H1 (cell line): ENCODE measurements around the gene CCDC136. TPM values are rescaled to one million over a fixed set of nuclear protein-coding genes. Genes with fewer than 3 reads are reported as not detected.

ENCODE experiments used
- FOSL1 ChIP-seq: IDR thresholded peaks from 2 replicates; pipeline ENCODE4 v1.6.1; 2011; ENCODE audit warnings: mild to moderate bottlenecking, low read depth, low read length, moderate library complexity; ENCODE audit not compliant: insufficient read depth
- PHF8 ChIP-seq: fragments of 200-600 bp; sonication (generic); conservative IDR thresholded peaks from 2 replicates; pipeline ENCODE4 v1.7.1; 2012; ENCODE audit warnings: low read depth, mild to moderate bottlenecking, inconsistent platforms, low read length, moderate library complexity
- SRF ChIP-seq: IDR thresholded peaks from 2 replicates; pipeline ENCODE4 v1.6.1; 2011; ENCODE audit warnings: mild to moderate bottlenecking, low read depth, low read length, moderate library complexity
- polyA plus RNA-seq, 7 experiments: library from polyadenylated mRNA; depleted of rRNA in 3 of 7; stranded (reverse) in 5 of 7; unstranded in 2 of 7; fragments of >200 nt in 5 of 7; fragments of 200-250 nt in 2 of 7; gene quantifications; 1 replicate in 5 of 7; 2 replicates in 1 of 7; 4 replicates in 1 of 7; pipeline versions ENCODE4 v1.2.1 to v1.2.3, GENCODE V29; 2011 to 2013; ENCODE audit warnings: missing spikeins in 2 of 7, mixed read lengths in 2 of 7
- total RNA-seq: library from RNA; stranded (reverse); fragmentation: NEBNext Ultra II Directional; extraction: Animal tissue kit (Norgen Biotek cat#: 25700); gene quantifications from 2 replicates; pipeline ENCODE4 v1.2.1, GENCODE V29; 2021
- TF ChIP-seq, protein P1 (sequence below): IDR thresholded peaks from 2 replicates; pipeline ENCODE4 v1.6.1; 2011; ENCODE audit warnings: low read length, improper control_type of control experiment

Gene CCDC136
- total and polyA plus RNA-seq, 2 of the 8 experiments (the other 6 are each of a cell fraction or from before 2014, with no cell fraction given), result 35.6 to 47.7 TPM

DNA sequence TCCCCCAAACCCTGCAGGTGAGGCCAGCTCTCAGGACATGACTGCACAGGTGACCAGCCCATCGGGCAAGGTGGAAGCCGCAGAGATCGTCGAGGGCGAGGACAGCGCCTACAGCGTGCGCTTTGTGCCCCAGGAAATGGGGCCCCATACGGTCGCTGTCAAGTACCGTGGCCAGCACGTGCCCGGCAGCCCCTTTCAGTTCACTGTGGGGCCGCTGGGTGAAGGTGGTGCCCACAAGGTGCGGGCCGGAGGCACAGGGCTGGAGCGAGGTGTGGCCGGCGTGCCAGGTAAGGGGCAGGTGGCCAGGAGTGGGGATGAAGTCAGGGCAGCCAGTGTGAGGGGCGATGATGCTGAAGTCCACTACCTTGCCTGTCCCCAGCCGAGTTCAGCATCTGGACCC is 62.6 kb downstream of the CCDC136 start (continued):
- TF ChIP-seq SRF (no peak), PHF8 (no peak), FOSL1 (no peak)
- TF ChIP-seq, protein P1, sequence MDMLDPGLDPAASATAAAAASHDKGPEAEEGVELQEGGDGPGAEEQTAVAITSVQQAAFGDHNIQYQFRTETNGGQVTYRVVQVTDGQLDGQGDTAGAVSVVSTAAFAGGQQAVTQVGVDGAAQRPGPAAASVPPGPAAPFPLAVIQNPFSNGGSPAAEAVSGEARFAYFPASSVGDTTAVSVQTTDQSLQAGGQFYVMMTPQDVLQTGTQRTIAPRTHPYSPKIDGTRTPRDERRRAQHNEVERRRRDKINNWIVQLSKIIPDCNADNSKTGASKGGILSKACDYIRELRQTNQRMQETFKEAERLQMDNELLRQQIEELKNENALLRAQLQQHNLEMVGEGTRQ, result no peak
